HCT116 (cell line): ENCODE results near the gene TFF2.

ENCODE experiments used
- POLR2A ChIP-seq: IDR thresholded peaks from 2 replicates; pipeline ENCODE4 v1.7.0; 2011; ENCODE audit warnings: borderline replicate concordance; ENCODE audit not compliant: insufficient read depth, insufficient read length; ENCODE audit errors: extremely low read depth
- TF ChIP-seq, protein P1 (sequence below), 3 experiments: fragments of 200-600 bp in 1 of 3; sonication (generic) in 1 of 3; IDR thresholded peaks in 2 of 3; conservative IDR thresholded peaks in 1 of 3; 2 replicates each; pipeline ENCODE4 v1.5.1; 2012 to 2017; ENCODE audit warnings: low read depth in 2 of 3, low read length in 2 of 3, antibody characterized with exemption in 1 of 3, borderline replicate concordance in 1 of 3, control low read depth in 1 of 3, mild to moderate bottlenecking in 1 of 3, mixed read lengths in 1 of 3, mixed run types in 1 of 3, moderate library complexity in 1 of 3; ENCODE audit not compliant: insufficient read depth in 1 of 3

DNA sequence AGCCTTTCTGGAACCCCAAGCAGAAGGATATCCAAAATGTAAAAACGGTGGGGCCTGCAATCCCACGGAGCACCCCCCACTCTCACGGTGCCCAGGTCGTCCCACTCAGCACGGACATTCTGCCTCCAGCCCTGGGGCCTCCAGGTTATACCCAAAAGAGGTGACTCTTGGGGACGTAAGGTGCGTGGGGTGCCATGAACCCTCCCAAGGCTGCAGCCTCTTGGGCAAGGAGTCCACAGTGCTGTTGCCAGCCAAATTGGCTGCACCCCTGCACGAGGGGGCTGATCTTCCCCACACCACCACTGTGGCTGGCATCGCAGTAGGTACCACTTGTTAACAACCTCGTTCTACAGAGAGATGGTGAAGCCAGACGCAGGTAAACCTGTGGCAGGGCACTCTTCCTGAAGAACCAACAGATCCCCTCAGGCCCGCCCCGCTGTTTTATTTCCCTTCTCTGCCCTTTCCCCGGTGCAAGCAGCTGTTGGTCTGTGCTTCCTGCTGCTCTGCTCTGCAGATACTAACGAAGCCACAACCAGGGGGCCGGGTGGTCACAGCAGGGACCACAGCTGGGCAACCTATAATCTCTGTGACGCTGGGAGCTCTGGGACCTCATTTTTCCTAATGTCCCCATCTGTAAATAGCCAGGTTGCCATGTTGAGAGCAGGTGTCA is 44.3 kb downstream of the TFF2 start:
- no peak for TF ChIP-seq POLR2A
- TF ChIP-seq, protein P1, sequence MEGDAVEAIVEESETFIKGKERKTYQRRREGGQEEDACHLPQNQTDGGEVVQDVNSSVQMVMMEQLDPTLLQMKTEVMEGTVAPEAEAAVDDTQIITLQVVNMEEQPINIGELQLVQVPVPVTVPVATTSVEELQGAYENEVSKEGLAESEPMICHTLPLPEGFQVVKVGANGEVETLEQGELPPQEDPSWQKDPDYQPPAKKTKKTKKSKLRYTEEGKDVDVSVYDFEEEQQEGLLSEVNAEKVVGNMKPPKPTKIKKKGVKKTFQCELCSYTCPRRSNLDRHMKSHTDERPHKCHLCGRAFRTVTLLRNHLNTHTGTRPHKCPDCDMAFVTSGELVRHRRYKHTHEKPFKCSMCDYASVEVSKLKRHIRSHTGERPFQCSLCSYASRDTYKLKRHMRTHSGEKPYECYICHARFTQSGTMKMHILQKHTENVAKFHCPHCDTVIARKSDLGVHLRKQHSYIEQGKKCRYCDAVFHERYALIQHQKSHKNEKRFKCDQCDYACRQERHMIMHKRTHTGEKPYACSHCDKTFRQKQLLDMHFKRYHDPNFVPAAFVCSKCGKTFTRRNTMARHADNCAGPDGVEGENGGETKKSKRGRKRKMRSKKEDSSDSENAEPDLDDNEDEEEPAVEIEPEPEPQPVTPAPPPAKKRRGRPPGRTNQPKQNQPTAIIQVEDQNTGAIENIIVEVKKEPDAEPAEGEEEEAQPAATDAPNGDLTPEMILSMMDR (IDR thresholded peaks at IDR 0.05 in 2 of 3, conservative IDR thresholded peaks at IDR 0.05 in 1 of 3; ENCODE audit: borderline replicate concordance in 1 of 3, insufficient read depth in 1 of 3, low read depth in 2 of 3, low read length in 2 of 3) = no peak
